ENCODE measurements around the gene CCT3.

GRCh38 chr1:156385534-156386031, 47.5 kb upstream of the CCT3 start:
- TF ChIP-seq HDAC2 (IDR thresholded peaks at IDR 0.05) (no peak), TCF3 (IDR thresholded peaks at IDR 0.05; ENCODE audit: borderline replicate concordance, insufficient read depth, low read depth, low read length) (no peak), TCF7 (IDR thresholded peaks at IDR 0.05; ENCODE audit: borderline replicate concordance) (no peak), POLR2A (IDR thresholded peaks at IDR 0.05; ENCODE audit: low read depth, low read length) (no peak), MXI1 (IDR thresholded peaks at IDR 0.05; ENCODE audit: low read depth, low read length) (no peak), NR2F1 (conservative IDR thresholded peaks at IDR 0.05) (no peak), CTCF (IDR thresholded peaks at IDR 0.05 in 2 of 3, conservative IDR thresholded peaks at IDR 0.05 in 1 of 3; ENCODE audit: control insufficient read depth in 2 of 3, extremely low read depth in 1 of 3, insufficient read depth in 1 of 3, low read depth in 3 of 3, low read length in 3 of 3) (peak; percentile 89 to 90 (median 89)), RAD51 (IDR thresholded peaks at IDR 0.05) (no peak), ZBED1 (IDR thresholded peaks at IDR 0.05; ENCODE audit: borderline replicate concordance) (no peak), RCOR1 (conservative IDR thresholded peaks at IDR 0.05; ENCODE audit: low read depth, low read length) (no peak), SKIL (IDR thresholded peaks at IDR 0.05; ENCODE audit: low read depth, poor library complexity, severe bottlenecking) (no peak)

All from GM12878 (cell line).